OCI-LY3 (cell line): Measurements from ENCODE around the gene NBPF11.
"Not testable (repeated sequence)": the region's sequence is repeated elsewhere in the genome, so short reads cannot be mapped to it uniquely, and the experiment has no call there.

ENCODE experiments used
- H2AFZ ChIP-seq: fragments of 200-600, 300-600 bp; shearing (Covaris generic); 2 replicates; pipeline ENCODE4 v1.6.0; 2014; ENCODE audit warnings: antibody characterized with exemption, low read depth, low read length
- H3K27ac ChIP-seq: fragments of 200-600, 300-600 bp; sonication (generic); 2 replicates; pipeline ENCODE4 v1.5.1; 2014; ENCODE audit warnings: mild to moderate bottlenecking, low read length, moderate library complexity, mixed read lengths
- H3K27me3 ChIP-seq: fragments of 200-600, 300-600 bp; sonication (generic); 2 replicates; pipeline ENCODE4 v1.6.1; 2014; ENCODE audit warnings: low read depth, low read length, mixed read lengths
- H3K36me3 ChIP-seq: fragments of 200-600, 300-600 bp; sonication (generic); replicated peaks from 2 replicates; pipeline ENCODE3; 2014; ENCODE audit warnings: low read depth, low read length, mixed read lengths
- H3K4me1 ChIP-seq: fragments of 300-600, 200-600 bp; sonication (generic); 2 replicates; pipeline ENCODE4 v1.6.1; 2014; ENCODE audit warnings: low read length, mixed read lengths
- H3K4me2 ChIP-seq: fragments of 200-600, 300-600 bp; sonication (generic); 2 replicates; pipeline ENCODE4 v1.6.1; 2014; ENCODE audit warnings: low read length, mixed read lengths
- H3K4me3 ChIP-seq: fragments of 300-600, 200-600 bp; sonication (generic); 2 replicates; pipeline ENCODE4 v1.5.1; 2014; ENCODE audit warnings: antibody characterized with exemption, mild to moderate bottlenecking, low read length, moderate library complexity
- H3K79me2 ChIP-seq: fragments of 300-600, 200-600 bp; shearing (Covaris generic); 2 replicates; pipeline ENCODE4 v1.6.1; 2014; ENCODE audit warnings: mild to moderate bottlenecking, low read length, mixed read lengths
- H3K9ac ChIP-seq: fragments of 300-600, 200-600 bp; shearing (Covaris generic); 2 replicates; pipeline ENCODE4 v1.6.0; 2014; ENCODE audit warnings: mild to moderate bottlenecking, low read length, moderate library complexity
- H3K9me3 ChIP-seq: fragments of 200-600, 300-600 bp; shearing (Covaris generic); 2 replicates; pipeline ENCODE4 v1.6.1; 2014; ENCODE audit warnings: low read length, mixed read lengths; ENCODE audit not compliant: insufficient read depth
- H4K20me1 ChIP-seq: fragments of 200-600, 300-600 bp; sonication (generic); 2 replicates; pipeline ENCODE4 v1.6.1; 2016; ENCODE audit warnings: low read length, mixed read lengths; ENCODE audit not compliant: insufficient read depth
- EZH2phosphoT487 ChIP-seq: fragments of 200-600 bp; shearing (Covaris generic); IDR thresholded peaks from 2 replicates; pipeline ENCODE4 v1.6.1; 2018; ENCODE audit warnings: antibody characterized with exemption, mixed run types, low read depth
- TF ChIP-seq, protein P1 (sequence below): fragments of 200-600, 300-600 bp; sonication (generic); IDR thresholded peaks from 2 replicates; pipeline ENCODE4 v1.5.1; 2014; ENCODE audit warnings: antibody characterized with exemption, low read length, low read depth

Gene NBPF11

DNA sequence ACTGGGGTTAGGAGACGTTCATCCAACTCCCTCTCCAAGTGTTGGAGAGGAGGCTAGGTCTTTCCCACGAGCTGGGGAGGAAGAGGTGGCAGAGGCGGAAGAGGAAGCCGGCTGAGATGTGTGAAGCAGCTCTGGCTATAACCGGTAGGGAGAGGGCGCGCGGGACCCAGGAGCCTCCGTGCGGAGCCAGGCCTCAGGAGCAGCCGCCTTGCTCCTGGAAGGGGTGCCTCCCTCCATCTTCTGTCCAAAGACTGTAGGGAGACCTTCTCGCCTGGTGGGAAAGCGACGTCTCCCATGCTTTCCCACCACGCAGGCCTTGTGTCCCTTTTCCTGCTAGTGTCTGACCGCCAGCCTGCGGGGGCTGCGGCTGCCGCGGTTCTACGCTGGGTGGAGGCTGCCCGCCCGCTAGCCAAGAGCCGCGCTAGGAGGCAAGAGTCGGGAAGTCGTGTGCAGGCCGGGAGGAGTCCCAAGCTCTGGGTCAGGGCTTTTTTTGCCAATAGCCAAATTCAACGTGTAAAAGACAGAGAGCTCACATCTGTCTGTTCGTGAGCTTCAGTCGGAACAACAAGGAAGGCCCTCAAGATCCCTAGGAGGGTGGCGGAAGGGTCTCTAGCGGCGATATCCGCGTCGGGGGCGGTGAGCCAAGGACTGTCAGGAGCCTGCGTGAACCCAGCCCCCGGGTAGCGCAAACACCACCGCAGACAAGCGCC is 8.4 kb upstream of the NBPF11 start:
- Histone ChIP-seq H3K4me3 (no peak overlapping the region), H3K27ac (no peak overlapping the region), H2AFZ (no peak overlapping the region), H3K9ac (no peak overlapping the region), H3K4me1 (peaks cover 10% of the 10 kb centered on the region), H3K27me3 (no peaks in the 10 kb centered on the region), H3K9me3 (no peaks in the 10 kb centered on the region), H4K20me1 (no peaks in the 10 kb centered on the region), H3K79me2 (no peaks in the 10 kb centered on the region), H3K4me2 (no peak overlapping the region), H3K36me3 (no peaks in the 10 kb centered on the region)
- no peak for TF ChIP-seq EZH2phosphoT487
- TF ChIP-seq, protein P1, sequence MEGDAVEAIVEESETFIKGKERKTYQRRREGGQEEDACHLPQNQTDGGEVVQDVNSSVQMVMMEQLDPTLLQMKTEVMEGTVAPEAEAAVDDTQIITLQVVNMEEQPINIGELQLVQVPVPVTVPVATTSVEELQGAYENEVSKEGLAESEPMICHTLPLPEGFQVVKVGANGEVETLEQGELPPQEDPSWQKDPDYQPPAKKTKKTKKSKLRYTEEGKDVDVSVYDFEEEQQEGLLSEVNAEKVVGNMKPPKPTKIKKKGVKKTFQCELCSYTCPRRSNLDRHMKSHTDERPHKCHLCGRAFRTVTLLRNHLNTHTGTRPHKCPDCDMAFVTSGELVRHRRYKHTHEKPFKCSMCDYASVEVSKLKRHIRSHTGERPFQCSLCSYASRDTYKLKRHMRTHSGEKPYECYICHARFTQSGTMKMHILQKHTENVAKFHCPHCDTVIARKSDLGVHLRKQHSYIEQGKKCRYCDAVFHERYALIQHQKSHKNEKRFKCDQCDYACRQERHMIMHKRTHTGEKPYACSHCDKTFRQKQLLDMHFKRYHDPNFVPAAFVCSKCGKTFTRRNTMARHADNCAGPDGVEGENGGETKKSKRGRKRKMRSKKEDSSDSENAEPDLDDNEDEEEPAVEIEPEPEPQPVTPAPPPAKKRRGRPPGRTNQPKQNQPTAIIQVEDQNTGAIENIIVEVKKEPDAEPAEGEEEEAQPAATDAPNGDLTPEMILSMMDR = no peak

DNA sequence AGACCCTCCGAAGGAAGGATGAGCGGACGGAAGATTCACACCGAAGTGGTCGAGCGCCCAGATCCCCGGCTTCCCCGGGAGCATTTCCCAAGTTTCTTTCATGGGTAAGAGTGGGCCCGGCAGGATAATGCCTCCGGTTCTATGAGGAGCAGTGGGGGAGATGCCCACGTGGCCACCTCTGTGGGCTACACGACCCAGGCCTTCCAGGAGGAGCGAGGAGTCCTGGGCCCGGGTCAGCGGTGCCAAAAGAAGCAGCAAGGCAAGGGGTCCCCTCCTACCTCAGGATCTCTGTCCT is 7.9 kb upstream of the NBPF11 start:
- Histone ChIP-seq H2AFZ (no peak overlapping the region), H3K36me3 (no peaks in the 10 kb centered on the region), H3K4me2 (no peak overlapping the region), H4K20me1 (no peaks in the 10 kb centered on the region), H3K9ac (no peak overlapping the region), H3K4me3 (no peak overlapping the region), H3K4me1 (peaks cover 10% of the 10 kb centered on the region), H3K27ac (no peak overlapping the region), H3K27me3 (no peaks in the 10 kb centered on the region), H3K9me3 (no peaks in the 10 kb centered on the region), H3K79me2 (no peaks in the 10 kb centered on the region)
- TF ChIP-seq EZH2phosphoT487 = no peak
- TF ChIP-seq, protein P1 = no peak

DNA sequence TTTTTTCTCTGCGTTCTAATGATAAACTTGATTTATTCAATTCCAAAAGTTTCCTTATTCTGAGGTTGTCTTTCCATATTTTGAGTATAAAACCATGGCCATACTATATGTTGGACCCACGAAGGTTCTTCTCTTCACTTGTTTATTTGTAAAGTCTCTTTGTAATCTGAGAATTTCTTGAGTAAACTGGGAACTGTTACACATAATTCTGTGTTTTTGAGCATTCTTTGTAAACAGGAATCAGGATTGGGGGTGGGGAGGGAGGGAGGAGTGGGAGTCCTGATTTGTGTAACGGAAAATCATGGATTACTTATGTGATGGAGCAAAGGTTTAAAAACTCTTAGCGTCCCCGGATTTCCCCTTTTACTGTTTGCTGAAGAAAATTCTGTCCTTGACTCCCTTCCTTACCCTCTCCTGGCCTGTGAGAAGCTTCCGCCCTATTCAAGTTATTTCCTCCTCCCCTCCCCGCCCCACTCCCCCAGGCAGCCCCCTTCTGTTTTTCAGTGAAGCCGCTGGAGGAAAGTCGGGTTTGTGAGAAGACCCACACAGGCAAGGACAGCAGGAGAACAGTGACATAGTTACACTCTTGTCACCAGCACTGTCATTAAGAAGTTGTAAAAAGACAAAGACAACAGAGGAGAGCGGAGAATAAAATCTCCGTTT is 6.4 kb upstream of the NBPF11 start:
- no peaks in the 10 kb centered on the region for H4K20me1 ChIP-seq
- H2AFZ ChIP-seq = no peak overlapping the region
- H3K4me2 ChIP-seq = 0 out of 2 replicates have a peak overlapping the region, but pooled peaks have one; percentile 22
- peaks cover 4% of the 10 kb centered on the region; the same call in 1 of the 2 replicates for H3K4me1 ChIP-seq
- no peak overlapping the region for H3K9ac ChIP-seq
- H3K79me2 ChIP-seq = no peaks in the 10 kb centered on the region
- no peak overlapping the region for H3K27ac ChIP-seq
- TF ChIP-seq, protein P1 = no peak
- TF ChIP-seq EZH2phosphoT487 = no peak
- H3K36me3 ChIP-seq = no peaks in the 10 kb centered on the region
- no peaks in the 10 kb centered on the region for H3K9me3 ChIP-seq
- H3K27me3 ChIP-seq = no peaks in the 10 kb centered on the region
- no peak overlapping the region for H3K4me3 ChIP-seq

DNA sequence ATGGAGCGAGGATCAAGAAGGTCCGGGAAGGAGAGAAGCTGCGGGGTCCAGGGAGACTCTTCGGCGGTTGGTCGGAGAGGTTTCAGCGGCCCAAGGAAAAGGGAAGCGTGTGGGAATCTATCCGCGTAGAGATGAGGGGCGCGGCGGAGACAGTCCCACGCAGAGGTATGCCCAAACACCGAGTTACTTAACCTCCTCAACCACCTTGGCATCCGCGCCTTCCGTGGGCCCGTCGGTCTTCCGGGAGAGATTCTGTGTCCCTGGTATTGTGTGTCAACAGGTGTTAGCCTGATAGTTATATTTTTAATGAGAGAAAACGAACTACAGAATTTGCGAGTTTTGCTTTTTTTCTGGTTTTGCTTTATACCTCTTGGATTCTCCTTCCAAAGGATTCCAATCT is 5.7 kb upstream of the NBPF11 start:
- not testable (repeated sequence) for H3K36me3 ChIP-seq, H3K27me3 ChIP-seq, H3K9ac ChIP-seq, H3K4me3 ChIP-seq, H4K20me1 ChIP-seq, H3K79me2 ChIP-seq, H3K4me1 ChIP-seq, H3K9me3 ChIP-seq, H2AFZ ChIP-seq, H3K27ac ChIP-seq
- 0 out of 2 replicates have a peak overlapping the region, but pooled peaks have one; percentile 22 for H3K4me2 ChIP-seq

DNA sequence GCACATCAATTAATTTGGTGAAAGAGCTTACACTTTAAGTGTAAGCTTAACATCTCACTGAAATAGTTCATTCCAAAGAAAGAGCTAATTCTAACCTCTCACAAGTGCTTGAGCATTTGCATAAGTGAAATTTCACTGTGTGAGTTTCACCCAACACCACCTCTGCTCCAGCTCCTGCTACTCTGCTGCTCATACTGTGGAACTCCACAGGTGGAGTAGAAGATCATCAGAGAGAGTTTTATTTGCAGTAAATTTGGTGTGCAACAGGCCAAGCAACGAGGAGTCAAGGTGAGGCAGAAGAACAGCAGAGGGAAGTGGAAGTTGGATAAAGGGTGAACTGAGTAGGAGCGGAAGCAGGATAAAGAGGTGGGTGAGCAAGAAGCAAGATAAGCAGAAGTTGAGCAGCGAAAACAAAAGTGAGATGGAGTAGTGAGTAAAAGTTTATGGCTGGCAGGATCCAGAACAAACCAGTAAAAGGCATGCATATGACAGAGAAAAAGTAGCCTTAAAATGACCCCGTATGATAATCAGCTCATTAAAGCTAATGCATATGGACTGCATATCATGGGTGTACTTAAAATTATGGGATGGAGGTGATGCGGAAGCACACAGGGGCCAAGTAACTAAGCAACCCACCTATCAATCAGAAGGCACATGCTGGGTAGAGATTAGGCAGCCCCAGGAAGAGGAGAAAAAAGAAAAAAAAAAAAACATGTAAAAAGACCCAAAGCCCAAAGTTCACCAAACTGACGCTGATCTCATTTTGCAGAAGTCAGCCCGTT is 3.6 kb upstream of the NBPF11 start:
- H3K9ac ChIP-seq = peak overlapping the region; percentile 60
- not testable (repeated sequence) for H4K20me1 ChIP-seq, H3K36me3 ChIP-seq, H3K4me1 ChIP-seq, H3K9me3 ChIP-seq, H3K27me3 ChIP-seq, H2AFZ ChIP-seq
- peak overlapping the region; percentile 59 for H3K4me3 ChIP-seq
- H3K4me2 ChIP-seq = peak overlapping the region; percentile 65
- peak overlapping the region; percentile 87 for H3K27ac ChIP-seq
- peaks cover 11% of the 10 kb centered on the region; the same call in 1 of the 2 replicates for H3K79me2 ChIP-seq

DNA sequence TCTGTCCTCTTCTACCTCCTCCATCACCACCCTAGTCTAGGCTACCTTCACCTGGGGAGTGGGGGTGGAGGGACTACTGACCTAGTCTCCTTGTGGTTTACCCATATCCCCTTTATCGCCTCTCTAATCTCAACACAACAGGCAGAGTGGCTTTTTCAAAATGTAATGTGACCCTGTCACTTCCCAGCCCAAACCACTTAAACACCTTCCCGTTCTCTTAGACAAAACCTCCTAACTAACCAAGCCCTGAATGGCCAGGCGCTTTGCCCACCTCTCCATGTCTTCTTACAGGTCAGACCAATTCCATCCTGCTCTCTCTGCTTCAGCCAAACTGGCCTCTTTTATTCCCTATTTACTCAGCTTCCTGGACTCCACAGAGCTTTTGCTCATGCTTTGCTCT is 714 bp upstream of the NBPF11 start:
- H3K4me2 ChIP-seq = peak overlapping the region; percentile 54
- H2AFZ ChIP-seq, H4K20me1 ChIP-seq, H3K36me3 ChIP-seq, H3K27ac ChIP-seq, H3K4me1 ChIP-seq, H3K27me3 ChIP-seq, H3K9me3 ChIP-seq, H3K9ac ChIP-seq: not testable (repeated sequence)
- H3K4me3 ChIP-seq = peak overlapping the region; percentile 95
- peaks cover 21% of the 10 kb centered on the region for H3K79me2 ChIP-seq
